NCI-H2227 (cell line): ENCODE results near the gene PRDX1.
"Not testable (repeated sequence)": the region's sequence is repeated elsewhere in the genome, so short reads cannot be mapped to it uniquely, and the experiment has no call there.

ENCODE experiments used
- DNase-seq: peaks from one replicate; lab custom pipeline; 2025; ENCODE audit not compliant: unreplicated experiment; lab: John Stamatoyannopoulos, UW

The PRDX1 gene

GRCh38 chr1:45507195-45507594 is 14.5 kb downstream of the PRDX1 start:
- no peak for DNase-seq

GRCh38 chr1:45503462-45504360 is 18.0 kb downstream of the PRDX1 start:
- DNase-seq, result no peak

GRCh38 chr1:45501505-45501859 is 20.2 kb downstream of the PRDX1 start:
- no peak for DNase-seq

- no peak for DNase-seq
These were observed 22.3 kb downstream of the PRDX1 start for GRCh38 chr1:45499415-45499769.

GRCh38 chr1:45498279-45498678 is 23.4 kb downstream of the PRDX1 start:
- DNase-seq, result no peak

- peak; percentile 69 for DNase-seq
These were observed 28.5 kb downstream of the PRDX1 start for GRCh38 chr1:45493116-45493697.

GRCh38 chr1:45492691-45493090 is 29.0 kb downstream of the PRDX1 start:
- no peak for DNase-seq

- DNase-seq, result no peak
These were observed 30.0 kb downstream of the PRDX1 start for GRCh38 chr1:45491487-45492260.

GRCh38 chr1:45490626-45491486 is 30.8 kb downstream of the PRDX1 start, which contains the start of gene TESK2:
Gene TESK2, minus strand, starts transcription at chr1:45491163. Its CDS starts 33,378 bp downstream, at chr1:45457785.
- DNase-seq, result peak; percentile 99

GRCh38 chr1:45490121-45490625 is 31.5 kb downstream of the PRDX1 start:
- DNase-seq, result no peak

- not testable (repeated sequence) for DNase-seq
These were observed 32.3 kb downstream of the PRDX1 start for GRCh38 chr1:45489379-45489778.

- no peak for DNase-seq
These were observed 32.9 kb downstream of the PRDX1 start for GRCh38 chr1:45488666-45489377.

GRCh38 chr1:45485949-45486348 is 35.7 kb downstream of the PRDX1 start:
- DNase-seq, result no peak

- no peak for DNase-seq
These were observed 42.5 kb downstream of the PRDX1 start for GRCh38 chr1:45479039-45479748.

GRCh38 chr1:45478121-45478814 is 43.4 kb downstream of the PRDX1 start:
- DNase-seq, result peak; percentile 8

GRCh38 chr1:45477646-45478045 is 44.0 kb downstream of the PRDX1 start:
- DNase-seq, result no peak

- not testable (repeated sequence) for DNase-seq
These were observed 47.5 kb downstream of the PRDX1 start for GRCh38 chr1:45474194-45474593.

- no peak for DNase-seq
These were observed 48.4 kb downstream of the PRDX1 start for GRCh38 chr1:45473302-45473701.

- no peak for DNase-seq
These were observed 51.3 kb downstream of the PRDX1 start for GRCh38 chr1:45470306-45470798.
